Fibroblast of upper back skin (primary cell): ENCODE results near the gene SESN1.
"Not testable (repeated sequence)": the region's sequence is repeated elsewhere in the genome, so short reads cannot be mapped to it uniquely, and the experiment has no call there.

ENCODE experiments used
- DNase-seq: peaks from one replicate; pipeline ENCODE4 v3.0.0-alpha.2; 2013

The SESN1 gene

DNA sequence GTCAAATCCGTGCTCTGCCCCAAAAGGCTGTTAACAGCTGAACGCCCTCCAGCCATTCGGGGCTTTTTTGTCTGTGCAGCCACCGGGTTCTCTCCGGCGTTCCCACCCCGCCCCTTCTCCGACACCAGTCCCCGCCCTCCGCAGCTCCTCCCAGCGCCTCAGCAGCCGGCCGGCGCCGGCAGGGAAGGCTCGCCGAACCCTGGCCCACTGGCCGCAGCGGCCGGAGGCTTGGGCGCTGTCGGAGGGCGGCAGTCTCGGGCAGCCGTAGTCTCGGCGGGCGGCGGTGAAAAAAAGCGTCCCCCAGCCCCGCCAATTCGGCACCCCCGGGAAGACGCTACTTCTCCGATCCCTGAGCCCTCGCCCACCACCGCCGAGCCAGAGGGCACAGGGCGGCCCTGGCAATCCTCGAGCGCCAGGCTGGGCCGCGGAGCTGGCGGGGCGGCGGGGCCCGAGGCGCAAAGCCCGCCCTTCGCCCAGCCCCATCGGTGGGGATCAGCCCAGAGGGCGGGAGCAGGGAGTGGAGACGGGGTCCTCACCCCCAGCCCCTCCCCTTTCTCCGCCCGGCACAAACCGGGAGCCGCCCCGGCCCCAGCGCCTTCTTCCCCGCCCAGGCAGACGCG lies at the start of gene SESN1:
Gene SESN1, minus strand, starts transcription at position 431 of the 620 bp plus-strand sequence. CDS start 773 bp downstream, outside the sequence.
- DNase-seq = peak; percentile 89

GRCh38 chr6:109143191-109143590 lies 48.5 kb upstream of the SESN1 start:
- DNase-seq = no peak

- DNase-seq = not testable (repeated sequence)
Observed at GRCh38 chr6:109142067-109142466, 47.4 kb upstream of the SESN1 start.

DNA sequence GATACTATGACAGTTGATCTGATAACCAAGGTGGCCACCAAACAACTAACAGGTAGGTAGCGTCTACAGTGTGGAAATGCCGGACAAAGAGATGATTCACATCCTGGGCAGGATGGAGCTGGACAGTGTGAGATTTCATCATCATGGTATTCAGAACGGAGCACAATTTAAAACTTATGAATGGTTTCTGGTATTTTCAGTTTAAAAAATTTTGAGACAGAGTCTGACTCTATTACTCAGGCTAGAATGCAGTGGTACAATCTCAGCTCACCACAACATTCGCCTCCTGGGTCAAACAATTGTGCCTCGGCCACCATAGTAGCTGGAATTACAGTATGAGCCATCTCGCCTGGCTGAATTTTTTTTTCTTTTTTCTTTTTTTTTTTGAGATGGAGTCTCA lies 44.5 kb upstream of the SESN1 start:
- DNase-seq = peak; percentile 28

- DNase-seq = not testable (repeated sequence)
Observed at GRCh38 chr6:109136530-109136929, 41.9 kb upstream of the SESN1 start.

DNA sequence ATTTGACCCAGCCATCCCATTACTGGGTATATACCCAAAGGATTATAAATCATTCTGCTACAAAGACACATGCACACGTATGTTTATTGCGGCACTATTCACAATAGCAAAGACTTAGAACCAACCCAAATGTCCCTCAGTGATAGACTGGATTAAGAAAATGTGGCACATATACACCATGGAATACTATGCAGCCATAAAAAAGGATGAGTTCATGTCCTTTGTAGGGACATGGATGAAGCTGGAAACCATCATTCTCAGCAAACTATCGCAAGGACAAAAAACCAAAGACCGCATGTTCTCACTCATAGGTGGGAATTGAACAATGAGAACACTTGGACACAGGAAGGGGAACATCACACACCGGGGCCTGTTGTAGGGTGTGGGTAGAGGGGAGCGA lies 41.4 kb upstream of the SESN1 start:
- DNase-seq = not testable (repeated sequence)

DNA sequence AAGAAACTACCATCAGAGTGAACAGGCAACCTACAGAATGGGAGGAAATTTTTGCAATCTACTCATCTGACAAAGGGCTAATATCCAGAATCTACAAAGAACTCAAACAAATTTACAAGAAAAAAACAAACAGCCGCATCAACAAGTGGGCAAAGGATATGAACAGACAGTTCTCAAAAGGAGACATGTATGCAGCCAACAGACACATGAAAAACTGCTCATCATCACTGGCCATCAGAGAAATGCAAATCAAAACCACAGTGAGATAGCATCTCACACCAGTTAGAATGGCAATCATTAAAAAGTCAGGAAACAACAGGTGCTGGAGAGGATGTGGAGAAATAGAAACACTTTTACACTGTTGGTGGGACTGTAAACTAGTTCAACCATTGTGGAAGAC lies 41.0 kb upstream of the SESN1 start:
- not testable (repeated sequence) for DNase-seq

GRCh38 chr6:109130065-109130464 lies 35.4 kb upstream of the SESN1 start:
- no peak for DNase-seq

GRCh38 chr6:109125504-109125903 lies 30.9 kb upstream of the SESN1 start:
- DNase-seq = no peak

- no peak for DNase-seq
Observed at GRCh38 chr6:109124219-109124618, 29.6 kb upstream of the SESN1 start.

GRCh38 chr6:109121411-109121810 lies 26.8 kb upstream of the SESN1 start:
- peak; percentile 32 for DNase-seq

GRCh38 chr6:109118871-109119354 lies 24.3 kb upstream of the SESN1 start:
- no peak for DNase-seq

GRCh38 chr6:109118337-109118736 lies 23.7 kb upstream of the SESN1 start:
- no peak for DNase-seq

DNA sequence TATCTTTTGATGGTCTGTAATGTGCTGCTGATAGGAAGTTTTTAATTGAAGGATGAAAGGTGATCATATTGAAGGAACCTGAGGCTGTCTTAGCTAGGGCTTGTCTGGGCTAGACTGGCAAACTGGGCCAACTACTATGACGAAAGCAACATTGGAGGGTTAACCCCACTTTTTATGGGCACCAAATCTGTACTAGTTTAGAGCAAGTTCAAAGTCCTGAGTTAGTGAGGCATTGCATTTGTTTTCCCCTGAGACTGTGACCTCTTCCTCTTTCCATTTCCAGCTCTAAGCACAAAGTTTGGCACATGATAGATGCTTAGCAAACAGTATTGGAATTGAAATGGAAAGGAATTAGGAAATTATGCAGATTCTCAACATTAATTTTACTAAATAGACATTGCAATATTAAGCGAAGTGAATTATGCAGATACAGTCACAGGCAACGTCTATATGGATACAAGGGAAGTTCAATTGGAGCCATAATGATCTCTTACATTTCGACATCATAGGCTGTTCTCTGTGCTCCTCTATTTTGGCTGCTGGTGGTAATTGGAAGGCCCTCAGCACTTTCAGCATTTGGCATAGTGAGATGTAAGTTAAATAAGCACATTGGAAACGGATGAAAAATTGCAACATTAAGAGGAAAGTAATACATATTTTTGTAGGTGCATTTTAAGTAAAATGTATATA lies 22.8 kb upstream of the SESN1 start:
- DNase-seq = no peak

DNA sequence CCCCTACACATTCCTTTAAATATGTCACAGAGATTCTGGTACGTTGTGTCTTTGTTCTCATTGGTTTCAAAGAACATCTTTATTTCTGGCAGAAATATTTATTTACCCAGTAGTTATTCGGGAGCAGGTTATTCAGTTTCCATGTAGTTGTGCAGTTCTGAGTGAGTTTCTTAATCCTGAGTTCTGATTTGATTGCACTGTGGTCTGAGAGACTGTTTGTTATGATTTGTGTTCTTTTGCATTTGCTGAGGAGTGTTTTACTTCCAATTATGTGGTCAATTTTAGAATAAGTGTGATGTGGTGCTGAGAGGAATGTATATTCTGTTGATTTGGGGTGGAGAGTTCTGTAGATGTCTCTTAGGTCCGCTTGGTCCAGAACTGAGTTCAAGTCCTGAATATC lies 18.0 kb upstream of the SESN1 start:
- DNase-seq = not testable (repeated sequence)

DNA sequence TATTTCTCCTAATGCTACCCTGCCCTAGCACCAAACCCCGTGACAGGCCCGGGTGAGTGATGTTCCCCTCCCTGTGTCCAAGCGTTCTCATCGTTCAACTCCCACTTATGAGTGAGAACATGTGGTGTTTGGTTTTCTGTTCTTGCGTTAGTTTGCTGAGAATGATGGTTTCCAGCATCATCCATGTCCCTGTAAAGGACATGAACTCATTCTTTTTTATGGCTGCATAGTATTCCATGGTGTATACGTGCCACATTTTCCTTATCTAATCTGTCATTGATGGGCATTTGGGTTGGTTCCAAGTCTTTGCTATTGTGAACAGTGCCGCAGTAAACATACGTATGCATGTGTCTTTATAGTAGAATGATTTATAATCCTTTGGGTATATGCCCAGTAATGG lies 15.0 kb upstream of the SESN1 start:
- not testable (repeated sequence) for DNase-seq

GRCh38 chr6:109105681-109106080 lies 11.0 kb upstream of the SESN1 start:
- no peak for DNase-seq

DNA sequence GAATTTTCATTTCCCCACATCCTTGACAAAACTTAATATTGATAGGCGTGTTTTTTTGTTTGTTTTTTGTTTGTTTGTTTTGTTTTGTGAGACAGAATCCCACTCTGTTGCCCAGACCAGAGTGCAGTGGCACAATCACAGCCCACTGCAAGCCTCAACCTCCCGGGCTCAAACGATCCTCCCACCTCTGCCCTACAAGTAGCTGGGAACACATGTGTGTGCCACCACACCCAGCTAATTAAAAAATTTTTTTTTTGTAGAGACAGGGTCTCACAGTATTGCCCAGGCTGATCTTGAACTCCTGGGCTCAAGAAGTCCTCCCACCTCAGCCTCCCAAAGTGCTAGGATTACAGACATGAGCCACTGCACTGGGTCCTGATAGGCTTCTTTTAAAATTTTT lies 9.9 kb upstream of the SESN1 start:
- DNase-seq = no peak

DNA sequence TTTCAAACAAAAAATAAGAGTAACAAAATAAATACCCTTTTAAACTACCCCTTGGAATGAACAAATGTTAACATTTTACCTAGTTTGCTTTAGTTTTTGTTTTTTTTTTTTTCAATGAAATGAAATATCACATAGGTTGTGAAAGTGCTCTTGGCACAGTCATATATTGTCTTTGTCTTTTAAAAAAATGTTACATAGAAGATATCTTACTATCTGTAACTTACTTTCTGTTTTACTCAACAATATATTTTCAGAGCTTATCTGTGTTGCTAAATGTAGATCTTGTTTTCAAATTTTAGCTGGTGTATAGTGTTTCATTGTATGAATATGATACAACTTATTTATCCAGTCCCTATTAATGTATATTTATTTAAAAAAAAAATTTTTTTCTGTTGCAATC lies 9.3 kb upstream of the SESN1 start:
- DNase-seq = no peak

- DNase-seq = no peak
Observed at GRCh38 chr6:109102762-109103161, 8.1 kb upstream of the SESN1 start.

GRCh38 chr6:109097661-109098060 lies 3.0 kb upstream of the SESN1 start:
- DNase-seq = no peak

DNA sequence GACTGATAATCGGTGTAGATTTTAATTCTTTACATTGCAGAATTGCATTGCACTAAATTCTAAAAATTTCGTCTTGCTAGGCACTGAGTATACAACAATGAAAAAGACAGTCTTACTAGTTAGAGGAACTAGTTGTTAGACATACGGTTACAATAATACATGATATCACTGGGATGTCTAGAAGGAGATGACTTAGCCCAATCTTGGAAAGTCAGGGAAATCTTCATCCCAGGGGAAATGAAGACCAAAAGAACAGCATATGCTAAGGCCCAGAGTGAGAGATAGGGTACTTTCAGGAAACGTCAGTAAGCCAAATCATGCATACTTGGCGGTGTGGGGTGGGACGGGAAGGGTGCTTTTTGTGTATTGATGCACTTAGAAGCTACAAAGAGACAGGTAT lies 1.6 kb upstream of the SESN1 start:
- no peak for DNase-seq

DNA sequence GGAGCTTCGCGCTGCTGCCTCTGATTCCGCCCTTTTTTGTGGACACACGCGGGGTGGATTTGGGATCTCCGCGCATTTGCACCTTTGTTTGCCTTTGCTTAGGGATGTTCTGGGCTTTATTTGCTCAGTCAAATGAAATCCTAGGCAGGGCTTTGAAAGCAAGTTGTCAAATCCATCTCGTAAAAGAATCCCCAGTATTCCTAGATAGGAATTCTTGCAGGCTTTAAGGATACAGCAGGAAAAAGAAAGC lies 1.1 kb upstream of the SESN1 start:
- no peak for DNase-seq

DNA sequence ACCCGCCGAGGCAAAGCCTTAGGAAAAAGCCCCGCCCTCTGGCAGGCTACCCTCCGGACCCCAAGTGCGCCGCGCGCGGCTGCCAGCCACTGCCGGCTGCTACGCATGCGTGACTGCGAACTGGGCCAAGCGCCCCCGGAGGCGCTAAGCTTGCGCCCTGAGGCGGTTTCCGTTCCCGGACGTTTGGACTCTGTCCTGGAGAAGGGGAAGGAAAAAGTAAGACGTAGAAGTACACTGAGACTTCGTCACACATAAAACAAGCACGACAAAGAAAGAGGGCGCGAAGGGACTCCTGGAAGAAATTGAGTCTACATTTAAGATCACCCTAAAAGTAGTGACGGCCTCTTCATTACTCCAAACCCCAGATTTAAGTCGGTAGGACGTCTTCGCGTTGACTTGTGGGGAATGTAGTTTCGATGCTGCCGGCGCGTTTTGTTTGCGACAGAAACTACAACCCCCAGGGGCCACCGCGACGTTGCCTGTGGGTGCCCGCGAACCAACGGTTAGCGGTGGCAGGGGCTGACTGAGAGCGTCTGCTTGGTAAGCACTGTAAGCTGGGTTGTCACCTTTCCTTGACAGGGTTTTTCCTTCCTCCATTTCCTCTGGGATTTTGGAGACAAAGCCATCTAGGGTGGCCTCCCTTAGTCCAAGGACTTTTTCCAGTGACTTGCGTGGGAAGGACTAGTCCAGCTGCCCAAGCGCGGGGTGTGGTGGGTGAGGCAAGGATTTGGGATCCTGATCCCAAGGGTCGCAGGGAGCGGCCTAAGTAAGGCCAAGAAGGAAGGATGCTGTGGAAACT lies 589 bp upstream of the SESN1 start, which contains the start of gene CEP57L1:
Gene CEP57L1, plus strand, starts transcription at position 472 of the 799 bp plus-strand sequence. CDS start 49,715 bp downstream, outside the sequence.
- DNase-seq = peak; percentile 99
